H9 (cell line): ENCODE measurements around the gene ALKBH8. TPM values are rescaled to one million over a fixed set of nuclear protein-coding genes. Genes with fewer than 3 reads are reported as not detected.

Experiments
- DNase-seq: peaks from one replicate; pipeline ENCODE4 v3.0.0-alpha.2; 2017
- H2AFZ ChIP-seq: one replicate; pipeline ENCODE4 v1.6.1; 2013; ENCODE audit warnings: mild to moderate bottlenecking, low read length, control low read depth, moderate library complexity
- H2AK5ac ChIP-seq: 2 replicates; pipeline ENCODE4 v1.6.1; 2013; ENCODE audit warnings: low read length, control low read depth, mixed read lengths; ENCODE audit not compliant: insufficient read length
- H2BK120ac ChIP-seq: one replicate; pipeline ENCODE4 v1.6.1; 2013; ENCODE audit warnings: low read depth, mild to moderate bottlenecking, low read length, control low read depth, inconsistent platforms; ENCODE audit not compliant: poor library complexity, severe bottlenecking
- H2BK12ac ChIP-seq: 2 replicates; pipeline ENCODE4 v1.6.1; 2013; ENCODE audit warnings: low read length, control low read depth, mixed read lengths, low read depth; ENCODE audit not compliant: insufficient read length
- H2BK15ac ChIP-seq: 2 replicates; pipeline ENCODE4 v1.6.1; 2013; ENCODE audit warnings: low read depth, low read length, control low read depth
- H2BK20ac ChIP-seq: one replicate; pipeline ENCODE4 v1.6.1; 2013; ENCODE audit warnings: low read depth, mild to moderate bottlenecking, low read length, control low read depth, inconsistent platforms; ENCODE audit not compliant: poor library complexity, severe bottlenecking
- H2BK5ac ChIP-seq: 2 replicates; pipeline ENCODE4 v1.6.1; 2013; ENCODE audit warnings: low read length, control low read depth, mixed read lengths; ENCODE audit not compliant: insufficient read length
- H3K14ac ChIP-seq: 2 replicates; pipeline ENCODE4 v1.6.1; 2013; ENCODE audit warnings: low read length, control low read depth; ENCODE audit not compliant: insufficient read depth
- H3K18ac ChIP-seq: 2 replicates; pipeline ENCODE4 v1.6.1; 2013; ENCODE audit warnings: low read depth, mild to moderate bottlenecking, mixed read lengths, low read length, control low read depth; ENCODE audit not compliant: insufficient read length
- H3K23ac ChIP-seq: 2 replicates; pipeline ENCODE4 v1.6.1; 2013; ENCODE audit warnings: low read length, control low read depth, mixed read lengths, low read depth; ENCODE audit not compliant: insufficient read length
- H3K23me2 ChIP-seq: 2 replicates; pipeline ENCODE4 v1.6.1; 2013; ENCODE audit warnings: low read depth, mild to moderate bottlenecking, mixed read lengths, low read length, control low read depth; ENCODE audit not compliant: insufficient read length, poor library complexity, severe bottlenecking
- H3K27ac ChIP-seq: 2 replicates; pipeline ENCODE4 v1.5.1; 2013; ENCODE audit warnings: low read length, control low read depth, mixed read lengths, low read depth; ENCODE audit not compliant: insufficient read length
- H3K27me3 ChIP-seq: 2 replicates; pipeline ENCODE4 v1.6.1; 2013; ENCODE audit warnings: low read length, control low read depth, inconsistent platforms; ENCODE audit not compliant: insufficient read depth
- H3K4ac ChIP-seq: 2 replicates; pipeline ENCODE4 v1.6.1; 2013; ENCODE audit warnings: low read depth, mild to moderate bottlenecking, control low read depth, inconsistent platforms, low read length, moderate library complexity
- H3K4me1 ChIP-seq: 2 replicates; pipeline ENCODE4 v1.6.1; 2013; ENCODE audit warnings: low read length, control low read depth, inconsistent platforms; ENCODE audit not compliant: insufficient read depth
- H3K4me2 ChIP-seq: 2 replicates; pipeline ENCODE4 v1.6.1; 2013; ENCODE audit warnings: low read length, control low read depth, mixed read lengths; ENCODE audit not compliant: insufficient read length, insufficient read depth
- H3K56ac ChIP-seq: 2 replicates; pipeline ENCODE4 v1.6.1; 2013; ENCODE audit warnings: low read depth, mild to moderate bottlenecking, mixed read lengths, low read length, control low read depth; ENCODE audit not compliant: insufficient read length
- H3K79me1 ChIP-seq: 2 replicates; pipeline ENCODE4 v1.6.1; 2013; ENCODE audit warnings: low read depth, mild to moderate bottlenecking, moderate library complexity, low read length, control low read depth, inconsistent platforms; ENCODE audit not compliant: insufficient read depth, poor library complexity, severe bottlenecking
- H3K79me2 ChIP-seq: 2 replicates; pipeline ENCODE4 v1.6.1; 2013; ENCODE audit warnings: low read length, control low read depth, inconsistent platforms; ENCODE audit not compliant: insufficient read depth
- H3K9ac ChIP-seq: 2 replicates; pipeline ENCODE4 v1.6.1; 2013; ENCODE audit warnings: low read length, control low read depth, mixed read lengths; ENCODE audit not compliant: insufficient read length; ENCODE audit errors: extremely low read depth
- H3K9me3 ChIP-seq: one replicate; pipeline ENCODE4 v1.6.1; 2013; ENCODE audit warnings: low read depth, low read length, inconsistent platforms; ENCODE audit not compliant: control insufficient read depth
- H3T11ph ChIP-seq: one replicate; pipeline ENCODE4 v1.6.1; 2013; ENCODE audit warnings: mild to moderate bottlenecking, low read length, control low read depth, inconsistent platforms
- H4K20me1 ChIP-seq: one replicate; pipeline ENCODE4 v1.6.1; 2013; ENCODE audit not compliant: control insufficient read depth, insufficient read length, insufficient read depth
- H4K5ac ChIP-seq: 2 replicates; pipeline ENCODE4 v1.6.1; 2013; ENCODE audit warnings: low read depth, mild to moderate bottlenecking, mixed read lengths, low read length, control low read depth; ENCODE audit not compliant: insufficient read length
- H4K8ac ChIP-seq: replicated peaks from 2 replicates; pipeline ENCODE4 v1.6.1; 2013; ENCODE audit warnings: low read length, control low read depth, mixed read lengths, low read depth; ENCODE audit not compliant: insufficient read length
- H4K91ac ChIP-seq: 2 replicates; pipeline ENCODE4 v1.6.1; 2013; ENCODE audit warnings: low read depth, mild to moderate bottlenecking, moderate library complexity, mixed read lengths, low read length, control low read depth; ENCODE audit not compliant: insufficient read length
- H3K27ac Mint-ChIP-seq, 3 experiments: 2 replicates in 2 of 3; 3 replicates in 1 of 3; pipeline ENCODE4 v1.8.0; 2020 to 2021; ENCODE audit warnings: mixed read lengths in 3 of 3, mild to moderate bottlenecking in 1 of 3, moderate library complexity in 1 of 3
- H3K27me3 Mint-ChIP-seq: 2 replicates; pipeline ENCODE4 v1.8.0; 2021; ENCODE audit warnings: low read depth, mild to moderate bottlenecking, moderate library complexity, mixed read lengths
- H3K36me3 Mint-ChIP-seq, 3 experiments: 2 replicates in 2 of 3; 3 replicates in 1 of 3; pipeline ENCODE4 v1.8.0; 2020 to 2021; ENCODE audit warnings: low read depth in 3 of 3, mixed read lengths in 3 of 3; ENCODE audit not compliant: insufficient read depth in 1 of 3
- H3K4me1 Mint-ChIP-seq, 2 experiments: 2 replicates each; pipeline ENCODE4 v1.8.0; 2020; ENCODE audit warnings: mixed read lengths in 2 of 2
- H3K4me3 Mint-ChIP-seq, 2 experiments: 2 replicates in 1 of 2; 3 replicates in 1 of 2; pipeline ENCODE4 v1.8.0; 2020 to 2021; ENCODE audit warnings: mild to moderate bottlenecking in 2 of 2, mixed read lengths in 2 of 2, moderate library complexity in 1 of 2
- H3K9me3 Mint-ChIP-seq, 2 experiments: 2 replicates in 1 of 2; 3 replicates in 1 of 2; pipeline ENCODE4 v1.8.0; 2020; ENCODE audit warnings: mild to moderate bottlenecking in 2 of 2, mixed read lengths in 2 of 2, moderate library complexity in 1 of 2
- CTCF ChIP-seq: fragments of 200-600 bp; sonication (generic); conservative IDR thresholded peaks from 3 replicates; pipeline ENCODE4 v1.8.0; 2021; ENCODE audit warnings: antibody characterized with exemption, mild to moderate bottlenecking
- WGBS: extraction: QIAGEN DNeasy Blood & Tissue Kit; methylation state at CpG from one replicate; pipeline ENCODE4 v1.1.7; 2013; ENCODE audit warnings: missing lambda C conversion rate, low lambda C conversion rate, mixed read lengths; ENCODE audit not compliant: insufficient read length; ENCODE audit errors: extremely low coverage; 5-methylcytosine and 5-hydroxymethylcytosine counted together
- total RNA-seq: library from RNA; stranded (reverse); gene quantifications from 2 replicates; pipeline ENCODE4 v1.2.1, GENCODE V29; 2021

Gene ALKBH8
- total RNA-seq, 1 experiment from 2014 or later: 12.7 TPM

GRCh38 chr11:107457205-107457557 lies 108.4 kb downstream of the ALKBH8 start:
- H2AFZ ChIP-seq: peak overlapping the region; percentile 80
- H2BK15ac ChIP-seq: no peak overlapping the region
- H2BK12ac ChIP-seq: no peak overlapping the region
- H3T11ph ChIP-seq: no peak overlapping the region
- no peak overlapping the region for H3K23ac ChIP-seq
- H3K79me1 ChIP-seq: no peaks in the 10 kb centered on the region
- Mint-ChIP-seq H3K9me3 (no peaks in the 10 kb centered on the region), H3K27ac (peak overlapping the region; percentile 81 to 96 (median 95)), H3K36me3 (peaks cover 2 to 20% (median 14%) of the 10 kb centered on the region in 3 experiments; a peak in 6 of 7 replicates), H3K4me1 (peaks cover 10 to 17% of the 10 kb centered on the region in 2 experiments), H3K4me3 (peak overlapping the region; percentile 88 to 90), H3K27me3 (peaks cover 25% of the 10 kb centered on the region)
- no peak overlapping the region for H2BK120ac ChIP-seq
- no peak overlapping the region for H2BK20ac ChIP-seq
- no peak overlapping the region for H3K56ac ChIP-seq
- H4K8ac ChIP-seq: no peak overlapping the region
- no peak for TF ChIP-seq CTCF
- H4K91ac ChIP-seq: no peak overlapping the region
- H3K4me1 ChIP-seq: no peaks in the 10 kb centered on the region
- H2AK5ac ChIP-seq: no peak overlapping the region
- H3K27ac ChIP-seq: no peak overlapping the region
- no peaks in the 10 kb centered on the region for H4K20me1 ChIP-seq
- H3K27me3 ChIP-seq: no peaks in the 10 kb centered on the region
- no peaks in the 10 kb centered on the region for H3K23me2 ChIP-seq
- peak overlapping the region; percentile 93 for H3K9ac ChIP-seq
- H3K79me2 ChIP-seq: peaks cover 2% of the 10 kb centered on the region; the same call in 1 of the 2 replicates
- peak overlapping the region; percentile 71 for H3K4me2 ChIP-seq
- H3K14ac ChIP-seq: no peak overlapping the region
- no peak for DNase-seq
- no peaks in the 10 kb centered on the region for H3K9me3 ChIP-seq
- no CpG with 5 or more reads among the region's 6 CpGs for WGBS
- H4K5ac ChIP-seq: no peak overlapping the region
- no peak overlapping the region for H2BK5ac ChIP-seq
- no peak overlapping the region for H3K4ac ChIP-seq
- H3K18ac ChIP-seq: no peak overlapping the region
